ENCODE data around the gene CLNK. TPM values are rescaled to one million over a fixed set of nuclear protein-coding genes. Genes with fewer than 3 reads are reported as not detected.

The CLNK gene
- total and polyA plus RNA-seq, 4 donors: under 0.01 to 0.01 (median under 0.01) TPM; not detected in 1

GRCh38 chr4:10673817-10674369 is 10.7 kb downstream of the CLNK start (continued):
- no peak for TF ChIP-seq CTCF (IDR thresholded peaks at IDR 0.05; ENCODE audit: low read depth, low read length, missing input control)
- no peak for TF ChIP-seq FOXA2 (IDR thresholded peaks at IDR 0.05)
- TF ChIP-seq FOXA1 (IDR thresholded peaks at IDR 0.05): no peak
- no peak for TF ChIP-seq TAF1 (conservative IDR thresholded peaks at IDR 0.05)
- TF ChIP-seq MAX (IDR thresholded peaks at IDR 0.05): no peak
- TF ChIP-seq EGR1 (IDR thresholded peaks at IDR 0.05; ENCODE audit: low read depth in 2 of 2): no peak
- no peak for TF ChIP-seq NR2F2 (IDR thresholded peaks at IDR 0.05)

GRCh38 chr4:10672379-10672778 is 12.2 kb downstream of the CLNK start:
- Histone ChIP-seq H3K27me3 (ENCODE audit: control insufficient read depth in 4 of 4, insufficient read depth in 4 of 4, low read length in 3 of 4) (peaks cover 0 to 3% (median 1%) of the 10 kb centered on the region in 4 donors), H3K9me3 (ENCODE audit: control insufficient read depth in 4 of 4, low read length in 3 of 4) (no peaks in the 10 kb centered on the region), H3K4me3 (ENCODE audit: low read depth in 1 of 3, low read length in 3 of 3) (no peak overlapping the region), H3K4me1 (ENCODE audit: control insufficient read depth in 4 of 4, insufficient read depth in 4 of 4, low read length in 3 of 4) (no peaks in the 10 kb centered on the region), H3K36me3 (ENCODE audit: control insufficient read depth in 4 of 4, insufficient read depth in 3 of 4, low read depth in 1 of 4, low read length in 3 of 4) (no peaks in the 10 kb centered on the region), H3K9ac (ENCODE audit: low read depth in 1 of 2, low read length in 2 of 2) (no peak overlapping the region), H3K27ac (ENCODE audit: low read depth in 1 of 2, low read length in 2 of 2) (no peak overlapping the region)
- 71% methylated on average over 3 of the region's 3 CpGs for WGBS
- no peak for DNase-seq (ENCODE audit: low spot score)
- no peak for TF ChIP-seq FOXA1 (IDR thresholded peaks at IDR 0.05)

- H3K4me3 ChIP-seq (ENCODE audit: low read depth in 1 of 3, low read length in 3 of 3): no peak overlapping the region
- WGBS: 51% methylated on average over 8 of the region's 8 CpGs
- H3K27ac ChIP-seq (ENCODE audit: low read depth in 1 of 2, low read length in 2 of 2): no peak overlapping the region
- H3K36me3 ChIP-seq (ENCODE audit: control insufficient read depth in 4 of 4, insufficient read depth in 3 of 4, low read depth in 1 of 4, low read length in 3 of 4): no peaks in the 10 kb centered on the region
- no peaks in the 10 kb centered on the region for H3K9me3 ChIP-seq (ENCODE audit: control insufficient read depth in 4 of 4, low read length in 3 of 4)
- no peaks in the 10 kb centered on the region for H3K4me1 ChIP-seq (ENCODE audit: control insufficient read depth in 4 of 4, insufficient read depth in 4 of 4, low read length in 3 of 4)
- no peak for TF ChIP-seq MAX (IDR thresholded peaks at IDR 0.05)
- TF ChIP-seq FOXA2 (IDR thresholded peaks at IDR 0.05): no peak
- no peak for TF ChIP-seq HNF4A (conservative IDR thresholded peaks at IDR 0.05)
- TF ChIP-seq JUND (IDR thresholded peaks at IDR 0.05): no peak
- TF ChIP-seq GABPA (IDR thresholded peaks at IDR 0.05 in 1 of 2, conservative IDR thresholded peaks at IDR 0.05 in 1 of 2): no peak
- TF ChIP-seq RXRA (IDR thresholded peaks at IDR 0.05): no peak
- no peak for TF ChIP-seq FOXA1 (IDR thresholded peaks at IDR 0.05)
- no peak for DNase-seq (ENCODE audit: low spot score)
- H3K9ac ChIP-seq (ENCODE audit: low read depth in 1 of 2, low read length in 2 of 2): no peak overlapping the region
- peaks cover 0 to 3% (median 1%) of the 10 kb centered on the region in 4 donors for H3K27me3 ChIP-seq (ENCODE audit: control insufficient read depth in 4 of 4, insufficient read depth in 4 of 4, low read length in 3 of 4)
Observed at GRCh38 chr4:10671799-10672198, 12.8 kb downstream of the CLNK start.

GRCh38 chr4:10671366-10671765 is 13.2 kb downstream of the CLNK start:
- H3K27ac ChIP-seq (ENCODE audit: low read depth in 1 of 2, low read length in 2 of 2): no peak overlapping the region
- no peaks in the 10 kb centered on the region for H3K4me1 ChIP-seq (ENCODE audit: control insufficient read depth in 4 of 4, insufficient read depth in 4 of 4, low read length in 3 of 4)
- no peaks in the 10 kb centered on the region for H3K9me3 ChIP-seq (ENCODE audit: control insufficient read depth in 4 of 4, low read length in 3 of 4)
- H3K36me3 ChIP-seq (ENCODE audit: control insufficient read depth in 4 of 4, insufficient read depth in 3 of 4, low read depth in 1 of 4, low read length in 3 of 4): no peaks in the 10 kb centered on the region
- TF ChIP-seq ZBTB33 (IDR thresholded peaks at IDR 0.05) (no peak), HNF4G (IDR thresholded peaks at IDR 0.05) (no peak), YY1 (IDR thresholded peaks at IDR 0.05) (no peak), RAD21 (IDR thresholded peaks at IDR 0.05) (no peak), EGR1 (IDR thresholded peaks at IDR 0.05; ENCODE audit: low read depth in 2 of 2) (no peak), FOXA1 (IDR thresholded peaks at IDR 0.05) (no peak)
- H3K4me3 ChIP-seq (ENCODE audit: low read depth in 1 of 3, low read length in 3 of 3): no peak overlapping the region
- peaks cover 0 to 3% (median 3%) of the 10 kb centered on the region in 4 donors for H3K27me3 ChIP-seq (ENCODE audit: control insufficient read depth in 4 of 4, insufficient read depth in 4 of 4, low read length in 3 of 4)
- no peak for DNase-seq (ENCODE audit: low spot score)
- no peak overlapping the region for H3K9ac ChIP-seq (ENCODE audit: low read depth in 1 of 2, low read length in 2 of 2)
- WGBS: 59% methylated on average over 1 of the region's 1 CpG
